Measurements from ENCODE around the gene LLGL1.

DNA sequence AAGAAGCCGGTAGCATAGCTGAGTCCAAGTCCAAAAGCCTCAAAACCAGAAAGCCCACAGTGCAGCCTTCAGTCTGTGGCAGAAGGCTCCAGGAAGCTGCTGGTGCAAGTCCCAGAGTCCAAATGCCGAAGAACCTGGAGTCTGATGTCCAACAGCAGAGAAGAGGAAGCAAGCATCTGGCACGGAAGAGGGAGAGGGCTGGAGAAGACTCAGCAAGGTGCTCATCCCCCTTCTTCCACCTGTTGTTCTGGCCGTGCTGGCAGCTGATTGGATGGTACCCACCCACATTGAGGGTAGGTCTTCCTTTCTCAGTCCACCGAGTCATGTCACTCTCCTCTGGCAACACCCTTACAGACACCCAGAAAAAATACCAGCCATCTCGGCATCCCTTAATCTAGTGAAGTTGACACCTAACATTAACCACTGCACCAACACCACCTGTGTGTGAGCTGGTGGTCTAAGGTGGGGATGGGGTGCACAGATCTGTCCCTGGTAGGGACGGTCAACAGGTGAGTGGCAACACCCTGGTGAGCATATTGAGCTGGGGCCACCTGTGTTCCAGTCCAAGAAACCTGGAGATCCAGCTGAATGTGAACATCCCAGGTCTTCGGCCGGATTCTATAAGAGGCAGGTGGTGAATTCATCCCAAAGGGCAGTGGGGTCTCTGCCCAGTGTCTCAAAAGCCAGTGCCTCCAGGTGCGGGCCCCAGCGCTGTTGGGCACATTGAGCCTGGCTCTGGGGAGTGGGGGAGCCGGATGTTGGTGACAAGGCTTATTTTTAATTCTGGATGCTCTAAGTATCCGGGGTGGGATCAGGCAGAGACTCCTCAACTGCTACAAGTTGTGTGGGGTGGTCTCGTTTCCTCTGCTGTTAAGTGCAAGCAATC, 44.9 kb downstream of the LLGL1 start:
- TF ChIP-seq, protein P1, sequence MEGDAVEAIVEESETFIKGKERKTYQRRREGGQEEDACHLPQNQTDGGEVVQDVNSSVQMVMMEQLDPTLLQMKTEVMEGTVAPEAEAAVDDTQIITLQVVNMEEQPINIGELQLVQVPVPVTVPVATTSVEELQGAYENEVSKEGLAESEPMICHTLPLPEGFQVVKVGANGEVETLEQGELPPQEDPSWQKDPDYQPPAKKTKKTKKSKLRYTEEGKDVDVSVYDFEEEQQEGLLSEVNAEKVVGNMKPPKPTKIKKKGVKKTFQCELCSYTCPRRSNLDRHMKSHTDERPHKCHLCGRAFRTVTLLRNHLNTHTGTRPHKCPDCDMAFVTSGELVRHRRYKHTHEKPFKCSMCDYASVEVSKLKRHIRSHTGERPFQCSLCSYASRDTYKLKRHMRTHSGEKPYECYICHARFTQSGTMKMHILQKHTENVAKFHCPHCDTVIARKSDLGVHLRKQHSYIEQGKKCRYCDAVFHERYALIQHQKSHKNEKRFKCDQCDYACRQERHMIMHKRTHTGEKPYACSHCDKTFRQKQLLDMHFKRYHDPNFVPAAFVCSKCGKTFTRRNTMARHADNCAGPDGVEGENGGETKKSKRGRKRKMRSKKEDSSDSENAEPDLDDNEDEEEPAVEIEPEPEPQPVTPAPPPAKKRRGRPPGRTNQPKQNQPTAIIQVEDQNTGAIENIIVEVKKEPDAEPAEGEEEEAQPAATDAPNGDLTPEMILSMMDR (IDR thresholded peaks at IDR 0.05), result no peak
- no peak for TF ChIP-seq POLR2A (IDR thresholded peaks at IDR 0.05)
